K562 (cell line): ENCODE measurements around the gene SRC. TPM values are rescaled to one million over a fixed set of nuclear protein-coding genes. Genes with fewer than 3 reads are reported as not detected.

ENCODE experiments used
- ATAC-seq: fragments of 200-7000 bp; cut with Tn5 transposase; 3 replicates; pipeline ENCODE4 v1.9.1; 2020; ENCODE audit warnings: moderate library complexity
- BruUV-seq: library from RNA; stranded (reverse); fragments of 400-500 nt; replicated peaks from 2 replicates; lab custom pipeline; 2021; lab: Mats Ljungman, UMichigan
- CTCF ChIA-PET: fragments of 300-600 bp; formaldehyde crosslinking; extraction: SDS; loops from one replicate; lab custom pipeline; 2021; ENCODE audit warnings: low intra/inter-chr PET ratio; lab: Yijun Ruan, JAX
- POLR2A ChIA-PET: fragments of 300-600, 350-650 bp; sonication (Branson Sonifier 250); formaldehyde crosslinking; extraction: SDS; loops from one replicate; lab custom pipeline; 2021; ENCODE audit warnings: antibody characterized with exemption, inconsistent platforms; lab: Yijun Ruan, JAX
- DNase-seq, 4 experiments: peaks; one replicate each; pipeline versions ENCODE4 v3.0.0 to v3.0.0-alpha.2; 2011 to 2018; ENCODE audit warnings: low spot score in 3 of 4, mixed read lengths in 3 of 4; ENCODE audit errors: extremely low read depth in 1 of 4
- FAIRE-seq: peaks from 2 replicates; lab custom pipeline; 2011; peaks lifted over from hg19 to GRCh38; lab: Jason Lieb, UNC
- H2AFZ ChIP-seq: 2 replicates; pipeline ENCODE4 v1.6.0; 2011; ENCODE audit warnings: low read depth, low read length, control low read depth, inconsistent platforms
- H3K27ac ChIP-seq: fragments of 200-600 bp; 3 replicates; pipeline ENCODE4 v1.8.0; 2011; ENCODE audit warnings: low read depth, mild to moderate bottlenecking, control low read depth, inconsistent platforms, low read length, moderate library complexity, mixed read lengths; ENCODE audit errors: extremely low read depth
- H3K27me3 ChIP-seq, 2 experiments: fragments of 300-600 bp in 1 of 2; 2 replicates in 1 of 2; 3 replicates in 1 of 2; pipeline versions ENCODE4 v1.6.0 to v1.8.0; 2011; ENCODE audit warnings: inconsistent platforms in 2 of 2, low read length in 2 of 2, mild to moderate bottlenecking in 1 of 2, mixed read lengths in 1 of 2, moderate library complexity in 1 of 2; ENCODE audit not compliant: control insufficient read depth in 2 of 2, insufficient read depth in 2 of 2
- H3K36me3 ChIP-seq: fragments of 300-600 bp; 3 replicates; pipeline ENCODE4 v1.8.0; 2011; ENCODE audit warnings: mild to moderate bottlenecking, low read length, inconsistent platforms; ENCODE audit not compliant: control insufficient read depth, insufficient read depth
- H3K4me1 ChIP-seq, 2 experiments: fragments of 200-600 bp in 1 of 2; replicated peaks in 1 of 2; 2 replicates in 1 of 2; 3 replicates in 1 of 2; pipeline versions ENCODE4 v1.5.1 to v1.8.0; 2011; ENCODE audit warnings: inconsistent platforms in 2 of 2, low read length in 2 of 2, mild to moderate bottlenecking in 1 of 2, mixed read lengths in 1 of 2, moderate library complexity in 1 of 2; ENCODE audit not compliant: control insufficient read depth in 2 of 2, insufficient read depth in 2 of 2
- H3K4me2 ChIP-seq: 2 replicates; pipeline ENCODE4 v1.6.1; 2011; ENCODE audit warnings: low read length, control low read depth, inconsistent platforms, mixed read lengths; ENCODE audit not compliant: insufficient read depth
- H3K4me3 ChIP-seq: fragments of 200-600 bp; sonication (generic), shearing (Covaris generic); 2 replicates; pipeline ENCODE4 v1.5.1; 2016; ENCODE audit warnings: control low read depth, inconsistent platforms
- H3K79me2 ChIP-seq: fragments of 200-600 bp; 3 replicates; pipeline ENCODE4 v1.8.0; 2011; ENCODE audit warnings: low read length, inconsistent platforms; ENCODE audit not compliant: control insufficient read depth, insufficient read depth
- H3K9ac ChIP-seq, 2 experiments: 2 replicates each; pipeline versions ENCODE4 v1.6.0 to v1.6.1; 2011; ENCODE audit warnings: low read depth in 2 of 2, low read length in 2 of 2, control low read depth in 1 of 2, inconsistent platforms in 1 of 2, mild to moderate bottlenecking in 1 of 2, mixed read lengths in 1 of 2; ENCODE audit not compliant: insufficient read depth in 1 of 2
- H3K9me1 ChIP-seq: one replicate; pipeline ENCODE4 v1.6.0; 2011; ENCODE audit warnings: inconsistent platforms, mild to moderate bottlenecking, low read length, moderate library complexity; ENCODE audit not compliant: control insufficient read depth, insufficient read depth
- H3K9me3 ChIP-seq: replicated peaks from 2 replicates; pipeline ENCODE4 v1.5.1; 2011; ENCODE audit warnings: low read depth, low read length, inconsistent platforms; ENCODE audit not compliant: control insufficient read depth, insufficient read depth
- H4K20me1 ChIP-seq: replicated peaks from 2 replicates; pipeline ENCODE4 v1.6.1; 2011; ENCODE audit warnings: low read length, inconsistent platforms, mixed read lengths; ENCODE audit not compliant: control insufficient read depth, insufficient read depth
- ARHGAP35 ChIP-seq: fragments of 450-650 bp; IDR thresholded peaks from 2 replicates; pipeline ENCODE4 v1.6.1; 2018; ENCODE audit not compliant: partially characterized antibody
- CBX5 ChIP-seq: IDR thresholded peaks from 2 replicates; pipeline ENCODE4 v1.6.1; 2014; ENCODE audit warnings: low read depth, borderline replicate concordance
- CREB5 ChIP-seq: fragments of 250-450 bp; sonication (Bioruptor Pico); IDR thresholded peaks from 2 replicates; pipeline ENCODE4 v1.5.0; 2020; ENCODE audit warnings: mild to moderate bottlenecking
- HDAC1 ChIP-seq, 2 experiments: fragments of 450-650 bp; IDR thresholded peaks; 2 replicates each; pipeline ENCODE4 v1.6.1; 2016 to 2017; ENCODE audit warnings: inconsistent platforms in 1 of 2, mild to moderate bottlenecking in 1 of 2, moderate library complexity in 1 of 2
- HLTF ChIP-seq: fragments of 450-650 bp; IDR thresholded peaks from 2 replicates; pipeline ENCODE4 v1.6.1; 2016
- HNRNPLL ChIP-seq: fragments of 200-400 bp; formaldehyde crosslinking; IDR thresholded peaks from 2 replicates; pipeline ENCODE4 v1.6.1; 2017; ENCODE audit warnings: low read length, low read depth, mild to moderate bottlenecking; ENCODE audit not compliant: poor library complexity, severe bottlenecking
- HOXB6 ChIP-seq: fragments of 250-450 bp; sonication (Bioruptor Pico); IDR thresholded peaks from 2 replicates; pipeline ENCODE4 v1.5.1; 2022; ENCODE audit warnings: mild to moderate bottlenecking, borderline replicate concordance
- ILK ChIP-seq: fragments of 450-650 bp; IDR thresholded peaks from 2 replicates; pipeline ENCODE4 v1.6.1; 2016; ENCODE audit warnings: missing genetic modification characterization, low read depth, mild to moderate bottlenecking, missing compliant biosample characterization, moderate library complexity, borderline replicate concordance
- NBN ChIP-seq: fragments of 450-650 bp; IDR thresholded peaks from 2 replicates; pipeline ENCODE4 v1.6.1; 2016; ENCODE audit warnings: low read depth, mild to moderate bottlenecking
- PCBP1 ChIP-seq: fragments of 200-400 bp; formaldehyde crosslinking; IDR thresholded peaks from 2 replicates; pipeline ENCODE4 v1.6.1; 2018; ENCODE audit warnings: mild to moderate bottlenecking, low read depth, low read length; ENCODE audit not compliant: poor library complexity, severe bottlenecking
- RNF219 ChIP-seq: fragments of 250-450 bp; sonication (Bioruptor Pico); IDR thresholded peaks from 2 replicates; pipeline ENCODE4 v1.5.0; 2022; ENCODE audit warnings: mild to moderate bottlenecking
- SAFB ChIP-seq: fragments of 200-400 bp; formaldehyde crosslinking; IDR thresholded peaks from 2 replicates; pipeline ENCODE4 v1.6.1; 2017; ENCODE audit warnings: low read depth, low read length, borderline replicate concordance
- TSC22D4 ChIP-seq: fragments of 450-650 bp; IDR thresholded peaks from 2 replicates; pipeline ENCODE4 v1.6.1; 2016; ENCODE audit warnings: missing genetic modification characterization, missing biosample characterization, control low read depth
- ZBTB1 ChIP-seq: sonication (generic); formaldehyde crosslinking; IDR thresholded peaks from 2 replicates; pipeline ENCODE4 v1.8.1; 2023; ENCODE audit warnings: missing genetic modification reagents, low read depth, mild to moderate bottlenecking, borderline replicate concordance
- WGBS: fragments of 100-300 bp; shearing (Covaris generic); methylation state at CpG from one replicate; pipeline ENCODE4 v1.1.6; 2016; ENCODE audit warnings: low coverage, mixed read lengths; ENCODE audit not compliant: insufficient coverage; ENCODE audit errors: missing lambda C conversion rate; 5-methylcytosine and 5-hydroxymethylcytosine counted together
- in situ Hi-C: fragments of 300-500 bp; cut with MboI; formaldehyde crosslinking; loops from 4 replicates; pipeline ENCODE4 v1.15.0; 2018; ENCODE audit warnings: inconsistent platforms, mixed read lengths
- intact Hi-C: fragments of 100-400 bp; cut with micrococcal nuclease; formaldehyde crosslinking; loops from 2 replicates; pipeline ENCODE4 v1.14.2; 2022
- polyA plus RNA-seq, 8 experiments: library from polyadenylated mRNA; depleted of rRNA in 4 of 8; stranded (reverse) in 5 of 8; unstranded in 3 of 8; fragments of >200 nt; fragmentation: Nextera tagmentation in 2 of 8; fragmentation: Illumina TruSeq in 1 of 8; extraction: Ambion mirVana in 2 of 8; extraction: Trizol in 1 of 8; gene quantifications; 2 replicates each; pipeline versions ENCODE4 v1.2.1 to v1.2.3, GENCODE V29; 2011 to 2014; ENCODE audit warnings: inconsistent platforms in 1 of 8, missing spikeins in 1 of 8
- total RNA-seq, 7 experiments: library from RNA; depleted of rRNA in 6 of 7; stranded (reverse); fragments of >200 nt in 6 of 7; fragmentation: Illumina TruSeq in 2 of 7; extraction: Trizol in 2 of 7; gene quantifications; 2 replicates each; pipeline versions ENCODE4 v1.2.1 to v1.2.3, GENCODE V29; 2011 to 2021; ENCODE audit warnings: low replicate concordance in 1 of 7
- TF ChIP-seq, protein P1 (sequence below): fragments of 250-450 bp; sonication (Bioruptor Pico); IDR thresholded peaks from 2 replicates; pipeline ENCODE4 v1.9.0; 2021; ENCODE audit warnings: mild to moderate bottlenecking, inconsistent platforms

SRC gene
- total and polyA plus RNA-seq, 9 of the 15 experiments (the other 6 are each of a cell fraction or from before 2014, with no cell fraction given), result 0.06 to 8.5 (median 3.1) TPM

- Histone ChIP-seq H3K27ac (no peak overlapping the region; the same call in 2 of the 3 replicates), H3K9ac (no peak overlapping the region), H3K4me3 (no peak overlapping the region), H3K4me2 (peak overlapping the region; percentile 5; the same call in 1 of the 2 replicates), H4K20me1 (peaks cover 16% of the 10 kb centered on the region; the same call in 1 of the 2 replicates), H3K9me3 (no peaks in the 10 kb centered on the region), H3K27me3 (peaks cover 65 to 84% of the 10 kb centered on the region in 2 experiments), H3K4me1 (peaks cover 2 to 4% of the 10 kb centered on the region in 2 experiments; a peak in 4 of 5 replicates), H2AFZ (no peak overlapping the region), H3K9me1 (no peaks in the 10 kb centered on the region), H3K79me2 (no peaks in the 10 kb centered on the region), H3K36me3 (no peaks in the 10 kb centered on the region)
- no peak for DNase-seq
- intact Hi-C loops, result no loop called here
- no peak for FAIRE-seq
- POLR2A ChIA-PET, result interaction anchor here (0.6 kb wide), 1 partner anchor 348 kb away, joined by 3 read pairs; no protein-coding TSS in a partner anchor
- TF ChIP-seq ARHGAP35 (peak; percentile 40), PCBP1 (peak; percentile 72), CREB5 (CRISPR knock-in tag) (no peak), RNF219 (CRISPR knock-in tag) (no peak), NBN (no peak), HNRNPLL (no peak), CBX5 (no peak), HLTF (0 out of 2 replicates have a peak, but pooled peaks have one; percentile 14), TSC22D4 (tag) (no peak), ILK (tag) (no peak), HDAC1 (IDR thresholded peaks at IDR 0.05) (0 out of 4 replicates have a peak, but pooled peaks of 1 of the 2 experiments have one; percentile 24), ZBTB1 (CRISPR knock-in tag) (peak; percentile 84), HOXB6 (CRISPR knock-in tag) (no peak), SAFB (no peak)
- TF ChIP-seq, protein P1, sequence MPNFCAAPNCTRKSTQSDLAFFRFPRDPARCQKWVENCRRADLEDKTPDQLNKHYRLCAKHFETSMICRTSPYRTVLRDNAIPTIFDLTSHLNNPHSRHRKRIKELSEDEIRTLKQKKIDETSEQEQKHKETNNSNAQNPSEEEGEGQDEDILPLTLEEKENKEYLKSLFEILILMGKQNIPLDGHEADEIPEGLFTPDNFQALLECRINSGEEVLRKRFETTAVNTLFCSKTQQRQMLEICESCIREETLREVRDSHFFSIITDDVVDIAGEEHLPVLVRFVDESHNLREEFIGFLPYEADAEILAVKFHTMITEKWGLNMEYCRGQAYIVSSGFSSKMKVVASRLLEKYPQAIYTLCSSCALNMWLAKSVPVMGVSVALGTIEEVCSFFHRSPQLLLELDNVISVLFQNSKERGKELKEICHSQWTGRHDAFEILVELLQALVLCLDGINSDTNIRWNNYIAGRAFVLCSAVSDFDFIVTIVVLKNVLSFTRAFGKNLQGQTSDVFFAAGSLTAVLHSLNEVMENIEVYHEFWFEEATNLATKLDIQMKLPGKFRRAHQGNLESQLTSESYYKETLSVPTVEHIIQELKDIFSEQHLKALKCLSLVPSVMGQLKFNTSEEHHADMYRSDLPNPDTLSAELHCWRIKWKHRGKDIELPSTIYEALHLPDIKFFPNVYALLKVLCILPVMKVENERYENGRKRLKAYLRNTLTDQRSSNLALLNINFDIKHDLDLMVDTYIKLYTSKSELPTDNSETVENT, result no peak
- no peak for ATAC-seq
- no TSS peak for BruUV-seq
- 24% methylated on average over 10 of the region's 17 CpGs for WGBS
- in situ Hi-C loops, result no loop called here
- CTCF ChIA-PET, result no interaction called here
These were observed 65.7 kb downstream of the SRC start for GRCh38 chr20:37411408-37412219.
